H54 (cell line): Measurements from ENCODE around the gene SP140L.
"Not testable (repeated sequence)": the region's sequence is repeated elsewhere in the genome, so short reads cannot be mapped to it uniquely, and the experiment has no call there.

Experiments
- DNase-seq: peaks from one replicate; pipeline ENCODE4 v3.0.0; 2011; ENCODE audit warnings: low spot score, mixed read lengths; ENCODE audit not compliant: insufficient read length
- FAIRE-seq: peaks from 3 replicates; lab custom pipeline; 2011; peaks lifted over from hg19 to GRCh38; lab: Jason Lieb, UNC
- POLR2A ChIP-seq: IDR thresholded peaks from 2 replicates; pipeline ENCODE4 v1.6.1; 2011; ENCODE audit warnings: low read depth, mild to moderate bottlenecking, low read length

Gene SP140L

GRCh38 chr2:230383453-230383852 is 56.5 kb downstream of the SP140L start:
- TF ChIP-seq POLR2A: no peak
- no peak for FAIRE-seq

GRCh38 chr2:230384986-230385385 is 58.0 kb downstream of the SP140L start:
- no peak for FAIRE-seq
- no peak for TF ChIP-seq POLR2A
- no peak for DNase-seq

More at GRCh38 chr2:230383453-230383852, 56.5 kb downstream of the SP140L start:
- no peak for DNase-seq

- no peak for DNase-seq
- no peak for FAIRE-seq
- TF ChIP-seq POLR2A: no peak
Observed at GRCh38 chr2:230394301-230394700, 67.3 kb downstream of the SP140L start.

- FAIRE-seq, DNase-seq: not testable (repeated sequence)
Observed at GRCh38 chr2:230398698-230399097, 71.7 kb downstream of the SP140L start.

- TF ChIP-seq POLR2A: no peak
- FAIRE-seq: no peak
- no peak for DNase-seq
Observed at GRCh38 chr2:230400041-230400440, 73.0 kb downstream of the SP140L start.

GRCh38 chr2:230400454-230400853 is 73.5 kb downstream of the SP140L start:
- TF ChIP-seq POLR2A: no peak
- DNase-seq: no peak
- FAIRE-seq: no peak

- not testable (repeated sequence) for FAIRE-seq, DNase-seq
Observed at GRCh38 chr2:230401026-230401425, 74.0 kb downstream of the SP140L start.

GRCh38 chr2:230403746-230404145 is 76.8 kb downstream of the SP140L start:
- DNase-seq (no peak), FAIRE-seq (no peak)

GRCh38 chr2:230405824-230406223 is 78.8 kb downstream of the SP140L start:
- DNase-seq (no peak), FAIRE-seq (no peak)
- TF ChIP-seq POLR2A: no peak

More at GRCh38 chr2:230403746-230404145, 76.8 kb downstream of the SP140L start:
- TF ChIP-seq POLR2A: no peak

- DNase-seq: peak; percentile 63
- FAIRE-seq: peak; percentile 50
- no peak for TF ChIP-seq POLR2A
Observed at GRCh38 chr2:230408244-230408842, 81.3 kb downstream of the SP140L start.

GRCh38 chr2:230409316-230409715 is 82.3 kb downstream of the SP140L start:
- not testable (repeated sequence) for DNase-seq, FAIRE-seq

- DNase-seq: no peak
- TF ChIP-seq POLR2A: no peak
- no peak for FAIRE-seq
Observed at GRCh38 chr2:230410263-230410662, 83.3 kb downstream of the SP140L start.

- FAIRE-seq (no peak), DNase-seq (no peak)
- TF ChIP-seq POLR2A: no peak
Observed at GRCh38 chr2:230410861-230411569, 84.0 kb downstream of the SP140L start.

GRCh38 chr2:230411570-230412370 is 84.8 kb downstream of the SP140L start:
- DNase-seq: peak; percentile 61
- FAIRE-seq: no peak
- TF ChIP-seq POLR2A: peak; percentile 65
